IMR-90 (cell line): Measurements from ENCODE around the gene APC. TPM values are rescaled to one million over a fixed set of nuclear protein-coding genes. Genes with fewer than 3 reads are reported as not detected.

Experiments used
- ATAC-seq: fragments of 200-7000 bp; cut with Tn5 transposase; 2 replicates; pipeline ENCODE4 v1.9.1; 2020; ENCODE audit warnings: low read depth, mild to moderate bottlenecking, moderate library complexity
- BruUV-seq: library from RNA; stranded (reverse); fragments of 400-500 nt; replicated peaks from 2 replicates; lab custom pipeline; 2021; lab: Mats Ljungman, UMichigan
- CTCF ChIA-PET: fragments of 300-600 bp; formaldehyde crosslinking; extraction: SDS; loops from one replicate; lab custom pipeline; 2021; ENCODE audit warnings: antibody characterized with exemption; lab: Yijun Ruan, JAX
- POLR2A ChIA-PET: fragments of 300-600 bp; sonication (Branson Sonifier 250); formaldehyde crosslinking; loops from one replicate; lab custom pipeline; 2022; ENCODE audit warnings: antibody characterized with exemption; ENCODE audit not compliant: unreplicated experiment; lab: Charles Lee
- DNase-seq: peaks from one replicate; pipeline ENCODE4 v3.0.0; 2013
- H2AFZ ChIP-seq: replicated peaks from 2 replicates; pipeline ENCODE3; 2013; ENCODE audit warnings: low read length, mild to moderate bottlenecking; ENCODE audit not compliant: poor library complexity
- H2AK5ac ChIP-seq: 2 replicates; pipeline ENCODE4 v1.6.1; 2013; ENCODE audit warnings: low read depth, low read length, inconsistent platforms
- H2AK9ac ChIP-seq: replicated peaks from 2 replicates; pipeline ENCODE3; 2013; ENCODE audit warnings: mild to moderate bottlenecking, low read depth, low read length, moderate library complexity; ENCODE audit not compliant: poor library complexity
- H2BK120ac ChIP-seq: 2 replicates; pipeline ENCODE4 v1.6.1; 2013; ENCODE audit warnings: low read depth, low read length, inconsistent platforms
- H2BK15ac ChIP-seq: 3 replicates; pipeline ENCODE4 v1.6.1; 2013; ENCODE audit warnings: low read depth, low read length, inconsistent platforms
- H2BK20ac ChIP-seq: 2 replicates; pipeline ENCODE4 v1.6.1; 2013; ENCODE audit warnings: low read depth, mild to moderate bottlenecking, inconsistent platforms, low read length, moderate library complexity
- H2BK5ac ChIP-seq: 2 replicates; pipeline ENCODE4 v1.6.1; 2013; ENCODE audit warnings: mild to moderate bottlenecking, low read depth, low read length, inconsistent platforms; ENCODE audit not compliant: poor library complexity, severe bottlenecking
- H3K14ac ChIP-seq: replicated peaks from 2 replicates; pipeline ENCODE4 v1.6.1; 2013; ENCODE audit warnings: low read depth, low read length, inconsistent platforms
- H3K18ac ChIP-seq: 2 replicates; pipeline ENCODE4 v1.6.1; 2013; ENCODE audit warnings: low read depth, low read length, control low read depth
- H3K23ac ChIP-seq: 2 replicates; pipeline ENCODE4 v1.6.1; 2013; ENCODE audit warnings: low read depth, low read length, inconsistent platforms
- H3K27ac ChIP-seq: 2 replicates; pipeline ENCODE4 v1.5.1; 2013; ENCODE audit warnings: mild to moderate bottlenecking, control low read depth, low read length; ENCODE audit not compliant: insufficient read depth
- H3K27me3 ChIP-seq: 2 replicates; pipeline ENCODE4 v1.6.1; 2013; ENCODE audit warnings: low read length; ENCODE audit not compliant: control insufficient read depth, insufficient read depth
- H3K36me3 ChIP-seq: 2 replicates; pipeline ENCODE4 v1.6.1; 2013; ENCODE audit warnings: low read length, mixed read lengths; ENCODE audit not compliant: control insufficient read depth, insufficient read depth
- H3K4ac ChIP-seq: 2 replicates; pipeline ENCODE4 v1.6.1; 2013; ENCODE audit warnings: low read depth, low read length, inconsistent platforms
- H3K4me1 ChIP-seq: 2 replicates; pipeline ENCODE4 v1.6.1; 2013; ENCODE audit warnings: low read length, mixed read lengths; ENCODE audit not compliant: control insufficient read depth, insufficient read depth
- H3K4me2 ChIP-seq: 2 replicates; pipeline ENCODE4 v1.6.1; 2013; ENCODE audit warnings: low read depth, mild to moderate bottlenecking, control low read depth, low read length, moderate library complexity
- H3K4me3 ChIP-seq: 2 replicates; pipeline ENCODE4 v1.5.1; 2013; ENCODE audit warnings: low read depth, mild to moderate bottlenecking, control low read depth, low read length, moderate library complexity; ENCODE audit not compliant: insufficient read depth
- H3K56ac ChIP-seq: 2 replicates; pipeline ENCODE4 v1.6.1; 2013; ENCODE audit warnings: low read length, inconsistent platforms; ENCODE audit not compliant: insufficient read depth; ENCODE audit errors: extremely low read depth
- H3K79me1 ChIP-seq, 2 experiments: 2 replicates each; pipeline ENCODE4 v1.6.1; 2013; ENCODE audit warnings: low read length in 2 of 2, inconsistent platforms in 1 of 2, low read depth in 1 of 2
- H3K9ac ChIP-seq: 2 replicates; pipeline ENCODE4 v1.6.1; 2013; ENCODE audit warnings: low read depth, low read length, control low read depth
- H3K9me1 ChIP-seq: 2 replicates; pipeline ENCODE4 v1.6.1; 2013; ENCODE audit warnings: low read length, inconsistent platforms; ENCODE audit not compliant: insufficient read depth
- H3K9me3 ChIP-seq: 2 replicates; pipeline ENCODE4 v1.6.1; 2013; ENCODE audit warnings: low read length; ENCODE audit not compliant: control insufficient read depth, insufficient read depth
- H4K20me1 ChIP-seq: 2 replicates; pipeline ENCODE4 v1.6.1; 2013; ENCODE audit warnings: low read length, inconsistent platforms; ENCODE audit not compliant: insufficient read depth
- H4K5ac ChIP-seq: 2 replicates; pipeline ENCODE4 v1.6.1; 2013; ENCODE audit warnings: mild to moderate bottlenecking, low read depth, low read length, control low read depth
- H4K8ac ChIP-seq, 2 experiments: 2 replicates each; pipeline ENCODE4 v1.6.1; 2013; ENCODE audit warnings: low read depth in 2 of 2, low read length in 2 of 2, control low read depth in 1 of 2, inconsistent platforms in 1 of 2
- H4K91ac ChIP-seq: 2 replicates; pipeline ENCODE4 v1.6.1; 2013; ENCODE audit warnings: low read depth, low read length, inconsistent platforms; ENCODE audit not compliant: insufficient read depth
- BHLHE40 ChIP-seq: fragments of 150-350 bp; IDR thresholded peaks from 2 replicates; pipeline ENCODE4 v1.6.1; 2016; ENCODE audit warnings: mild to moderate bottlenecking, low read depth, low read length
- CHD1 ChIP-seq: IDR thresholded peaks from 2 replicates; pipeline ENCODE4 v1.6.1; 2012; ENCODE audit warnings: low read depth, low read length, improper control_type of control experiment
- CTCF ChIP-seq: conservative IDR thresholded peaks from 2 replicates; pipeline ENCODE4 v1.5.1; 2012; ENCODE audit warnings: mild to moderate bottlenecking, low read depth, low read length, improper control_type of control experiment
- ELK1 ChIP-seq: fragments of 150-350 bp; IDR thresholded peaks from 2 replicates; pipeline ENCODE4 v1.6.1; 2016; ENCODE audit warnings: low read depth, mild to moderate bottlenecking, low read length, moderate library complexity, borderline replicate concordance
- FOS ChIP-seq: fragments of 150-350 bp; IDR thresholded peaks from 2 replicates; pipeline ENCODE4 v1.6.1; 2016; ENCODE audit warnings: low read depth, low read length
- MAFK ChIP-seq: IDR thresholded peaks from 2 replicates; pipeline ENCODE4 v1.6.1; 2012; ENCODE audit warnings: low read depth, low read length, improper control_type of control experiment
- MXI1 ChIP-seq: IDR thresholded peaks from 2 replicates; pipeline ENCODE4 v1.6.1; 2012; ENCODE audit warnings: low read depth, mild to moderate bottlenecking, low read length, moderate library complexity, borderline replicate concordance
- NFE2L2 ChIP-seq: fragments of 150-350 bp; IDR thresholded peaks from 2 replicates; pipeline ENCODE4 v1.6.1; 2016; ENCODE audit warnings: low read depth, mild to moderate bottlenecking, low read length
- POLR2A ChIP-seq: IDR thresholded peaks from 2 replicates; pipeline ENCODE4 v1.6.1; 2012; ENCODE audit warnings: mild to moderate bottlenecking, low read depth, low read length
- RAD21 ChIP-seq: IDR thresholded peaks from 2 replicates; pipeline ENCODE4 v1.6.1; 2012; ENCODE audit warnings: low read length, improper control_type of control experiment
- RFX5 ChIP-seq: IDR thresholded peaks from 2 replicates; pipeline ENCODE4 v1.8.0; 2012; ENCODE audit warnings: low read depth, mild to moderate bottlenecking, low read length, moderate library complexity
- SMC3 ChIP-seq: fragments of 150-350 bp; IDR thresholded peaks from 2 replicates; pipeline ENCODE4 v1.6.1; 2016; ENCODE audit warnings: low read depth, mild to moderate bottlenecking, antibody characterized with exemption, low read length, moderate library complexity
- USF2 ChIP-seq: fragments of 150-350 bp; IDR thresholded peaks from 2 replicates; pipeline ENCODE4 v1.6.1; 2017; ENCODE audit warnings: mild to moderate bottlenecking, antibody characterized with exemption, low read length, low read depth
- WGBS, 2 experiments: methylation state at CpG; one replicate each; pipeline versions ENCODE4 v1.1.5 to v1.1.7; 2013; ENCODE audit warnings: missing lambda C conversion rate in 2 of 2; ENCODE audit not compliant: insufficient read length in 1 of 2; ENCODE audit errors: extremely low coverage in 2 of 2; 5-methylcytosine and 5-hydroxymethylcytosine counted together
- dilution Hi-C: fragments of 300-500 bp; cut with HindIII; formaldehyde crosslinking; loops from one replicate; pipeline ENCODE4 v1.14.3; 2018; ENCODE audit warnings: low sequenced_read_pairs; ENCODE audit not compliant: unreplicated experiment
- in situ Hi-C: fragments of 300-500 bp; cut with MboI; formaldehyde crosslinking; loops from 3 replicates; pipeline ENCODE4 v1.14.3; 2019; ENCODE audit warnings: low sequenced_read_pairs, inconsistent platforms, mixed read lengths
- intact Hi-C: fragments of 100-400 bp; cut with micrococcal nuclease; formaldehyde crosslinking; loops from 2 replicates; pipeline ENCODE4 v1.10.0; 2022
- polyA plus RNA-seq, 3 experiments: library from polyadenylated mRNA; depleted of rRNA; stranded (reverse); fragments of >200 nt; gene quantifications; 2 replicates each; pipeline ENCODE4 v1.2.3, GENCODE V29; 2012; ENCODE audit warnings: low replicate concordance in 1 of 3
- total RNA-seq: library from RNA; depleted of rRNA; stranded (reverse); fragments of >200 nt; gene quantifications from 2 replicates; pipeline ENCODE4 v1.2.3, GENCODE V29; 2012

Gene APC
- total and polyA plus RNA-seq, 2 of the 4 experiments (the other 2 are of a cell fraction) = 7.3 to 58.4 TPM

- TF ChIP-seq FOS = no peak
- TF ChIP-seq MXI1 = no peak
- no peak for TF ChIP-seq SMC3
- TF ChIP-seq RFX5 = no peak
- TF ChIP-seq BHLHE40 = no peak
- no peak for TF ChIP-seq NFE2L2
- no peak for TF ChIP-seq MAFK
- TF ChIP-seq CHD1 = no peak
- no peak for TF ChIP-seq ELK1
- no peak for TF ChIP-seq USF2
- TF ChIP-seq RAD21 = no peak
- TF ChIP-seq CTCF = no peak
- no peak for TF ChIP-seq POLR2A
- ChIA-PET POLR2A (interaction anchor here (0.6 kb wide), 1 partner anchor 17 kb away, joined by 3 read pairs; no protein-coding TSS in a partner anchor), CTCF (no interaction called here)
- DNase-seq (no peak), ATAC-seq (no peak)
- Histone ChIP-seq H3K9me3 (no peaks in the 10 kb centered on the region), H2BK5ac (no peak overlapping the region), H2AK5ac (no peak overlapping the region), H3K4ac (no peak overlapping the region), H3K18ac (no peak overlapping the region), H3K36me3 (peaks cover 19% of the 10 kb centered on the region), H2AFZ (no peak overlapping the region), H3K27me3 (no peaks in the 10 kb centered on the region), H3K9ac (no peak overlapping the region), H3K56ac (no peak overlapping the region), H2BK20ac (no peak overlapping the region), H4K20me1 (no peaks in the 10 kb centered on the region), H4K5ac (no peak overlapping the region), H3K4me2 (no peak overlapping the region), H3K27ac (no peak overlapping the region), H4K8ac (no peak overlapping the region), H2BK15ac (no peak overlapping the region), H3K14ac (no peak overlapping the region), H3K4me3 (no peak overlapping the region), H4K91ac (no peak overlapping the region), H3K9me1 (peaks cover 4% of the 10 kb centered on the region; the same call in 1 of the 2 replicates), H3K4me1 (no peaks in the 10 kb centered on the region), H2AK9ac (no peak overlapping the region), H2BK120ac (no peak overlapping the region), H3K23ac (no peak overlapping the region), H3K79me1 (no peaks in the 10 kb centered on the region; a peak in 1 of 4 replicates)
- no CpG with 5 or more reads among the region's 1 CpG for WGBS, 2 experiments
- in situ Hi-C loops (no loop called here), intact Hi-C loops (no loop called here), dilution Hi-C loops (no loop called here)
- no TSS peak for BruUV-seq
Measured at GRCh38 chr5:112820246-112820645, 82.6 kb downstream of the APC start.
